Measurements from ENCODE around the gene THBS1.

The THBS1 gene

DNA sequence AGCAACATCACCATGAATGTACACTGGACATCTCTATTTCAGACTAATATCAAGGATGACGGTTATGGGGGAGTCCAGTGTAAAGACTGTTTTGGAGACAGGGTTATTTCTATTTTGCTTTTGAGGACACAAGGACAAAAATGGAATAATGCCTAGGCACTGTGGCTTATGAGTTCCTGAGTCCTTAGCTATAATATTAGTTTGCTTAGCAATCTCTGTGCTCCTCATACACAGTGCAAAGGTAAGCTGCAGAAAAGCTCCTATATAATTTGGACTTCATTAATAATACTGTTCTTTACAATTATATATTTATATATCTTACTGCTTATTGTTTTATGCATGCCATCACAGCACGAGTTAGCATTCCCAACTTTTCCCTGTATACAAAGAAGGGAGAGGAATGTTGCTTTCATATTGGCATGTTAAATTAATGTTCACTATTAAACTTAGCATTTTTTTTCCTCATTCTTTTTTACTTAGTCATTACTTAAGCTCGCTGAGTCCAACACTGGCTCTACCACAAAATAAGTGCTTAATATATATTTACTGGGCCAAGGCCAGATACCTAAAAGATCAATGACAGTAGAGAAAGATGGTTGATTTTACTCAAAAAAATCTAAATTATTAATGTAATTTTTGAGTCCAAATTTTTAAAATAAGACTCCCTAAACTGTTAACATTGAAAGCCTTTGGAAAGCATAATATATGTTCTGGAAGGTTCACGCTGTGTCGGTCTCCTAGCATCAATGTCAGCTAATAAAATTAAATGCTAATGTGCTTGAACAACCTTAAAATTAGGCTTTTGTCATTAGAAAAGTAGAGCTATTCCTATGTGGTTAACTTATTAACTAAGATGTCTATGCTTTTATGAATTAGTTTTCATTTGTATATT lies 13.8 kb downstream of the THBS1 start:
- no peaks in the 10 kb centered on the region for H3K36me3 ChIP-seq
- TF ChIP-seq, protein P1, sequence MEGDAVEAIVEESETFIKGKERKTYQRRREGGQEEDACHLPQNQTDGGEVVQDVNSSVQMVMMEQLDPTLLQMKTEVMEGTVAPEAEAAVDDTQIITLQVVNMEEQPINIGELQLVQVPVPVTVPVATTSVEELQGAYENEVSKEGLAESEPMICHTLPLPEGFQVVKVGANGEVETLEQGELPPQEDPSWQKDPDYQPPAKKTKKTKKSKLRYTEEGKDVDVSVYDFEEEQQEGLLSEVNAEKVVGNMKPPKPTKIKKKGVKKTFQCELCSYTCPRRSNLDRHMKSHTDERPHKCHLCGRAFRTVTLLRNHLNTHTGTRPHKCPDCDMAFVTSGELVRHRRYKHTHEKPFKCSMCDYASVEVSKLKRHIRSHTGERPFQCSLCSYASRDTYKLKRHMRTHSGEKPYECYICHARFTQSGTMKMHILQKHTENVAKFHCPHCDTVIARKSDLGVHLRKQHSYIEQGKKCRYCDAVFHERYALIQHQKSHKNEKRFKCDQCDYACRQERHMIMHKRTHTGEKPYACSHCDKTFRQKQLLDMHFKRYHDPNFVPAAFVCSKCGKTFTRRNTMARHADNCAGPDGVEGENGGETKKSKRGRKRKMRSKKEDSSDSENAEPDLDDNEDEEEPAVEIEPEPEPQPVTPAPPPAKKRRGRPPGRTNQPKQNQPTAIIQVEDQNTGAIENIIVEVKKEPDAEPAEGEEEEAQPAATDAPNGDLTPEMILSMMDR (IDR thresholded peaks at IDR 0.05; ENCODE audit: low read depth, low read length) = no peak
- H3K27me3 ChIP-seq (ENCODE audit: insufficient read depth, low read depth, severe bottlenecking) = peaks cover 23% of the 10 kb centered on the region
- H3K27ac ChIP-seq = no peak overlapping the region
- DNase-seq = no peak
- H3K4me3 ChIP-seq (ENCODE audit: low read depth, low read length) = no peak overlapping the region
- no peaks in the 10 kb centered on the region for H3K9me3 ChIP-seq (ENCODE audit: severe bottlenecking)

DNA sequence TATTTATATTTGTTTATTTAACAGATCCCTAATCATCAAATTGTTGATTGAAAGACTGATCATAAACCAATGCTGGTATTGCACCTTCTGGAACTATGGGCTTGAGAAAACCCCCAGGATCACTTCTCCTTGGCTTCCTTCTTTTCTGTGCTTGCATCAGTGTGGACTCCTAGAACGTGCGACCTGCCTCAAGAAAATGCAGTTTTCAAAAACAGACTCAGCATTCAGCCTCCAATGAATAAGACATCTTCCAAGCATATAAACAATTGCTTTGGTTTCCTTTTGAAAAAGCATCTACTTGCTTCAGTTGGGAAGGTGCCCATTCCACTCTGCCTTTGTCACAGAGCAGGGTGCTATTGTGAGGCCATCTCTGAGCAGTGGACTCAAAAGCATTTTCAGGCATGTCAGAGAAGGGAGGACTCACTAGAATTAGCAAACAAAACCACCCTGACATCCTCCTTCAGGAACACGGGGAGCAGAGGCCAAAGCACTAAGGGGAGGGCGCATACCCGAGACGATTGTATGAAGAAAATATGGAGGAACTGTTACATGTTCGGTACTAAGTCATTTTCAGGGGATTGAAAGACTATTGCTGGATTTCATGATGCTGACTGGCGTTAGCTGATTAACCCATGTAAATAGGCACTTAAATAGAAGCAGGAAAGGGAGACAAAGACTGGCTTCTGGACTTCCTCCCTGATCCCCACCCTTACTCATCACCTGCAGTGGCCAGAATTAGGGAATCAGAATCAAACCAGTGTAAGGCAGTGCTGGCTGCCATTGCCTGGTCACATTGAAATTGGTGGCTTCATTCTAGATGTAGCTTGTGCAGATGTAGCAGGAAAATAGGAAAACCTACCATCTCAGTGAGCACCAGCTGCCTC lies 14.7 kb downstream of the THBS1 start:
- Histone ChIP-seq H3K27me3 (ENCODE audit: insufficient read depth, low read depth, severe bottlenecking) (peaks cover 27% of the 10 kb centered on the region), H3K9me3 (ENCODE audit: severe bottlenecking) (no peaks in the 10 kb centered on the region), H3K27ac (no peak overlapping the region), H3K4me3 (ENCODE audit: low read depth, low read length) (no peak overlapping the region), H3K36me3 (no peaks in the 10 kb centered on the region)
- TF ChIP-seq, protein P1 (IDR thresholded peaks at IDR 0.05; ENCODE audit: low read depth, low read length) = no peak
- no peak for DNase-seq

DNA sequence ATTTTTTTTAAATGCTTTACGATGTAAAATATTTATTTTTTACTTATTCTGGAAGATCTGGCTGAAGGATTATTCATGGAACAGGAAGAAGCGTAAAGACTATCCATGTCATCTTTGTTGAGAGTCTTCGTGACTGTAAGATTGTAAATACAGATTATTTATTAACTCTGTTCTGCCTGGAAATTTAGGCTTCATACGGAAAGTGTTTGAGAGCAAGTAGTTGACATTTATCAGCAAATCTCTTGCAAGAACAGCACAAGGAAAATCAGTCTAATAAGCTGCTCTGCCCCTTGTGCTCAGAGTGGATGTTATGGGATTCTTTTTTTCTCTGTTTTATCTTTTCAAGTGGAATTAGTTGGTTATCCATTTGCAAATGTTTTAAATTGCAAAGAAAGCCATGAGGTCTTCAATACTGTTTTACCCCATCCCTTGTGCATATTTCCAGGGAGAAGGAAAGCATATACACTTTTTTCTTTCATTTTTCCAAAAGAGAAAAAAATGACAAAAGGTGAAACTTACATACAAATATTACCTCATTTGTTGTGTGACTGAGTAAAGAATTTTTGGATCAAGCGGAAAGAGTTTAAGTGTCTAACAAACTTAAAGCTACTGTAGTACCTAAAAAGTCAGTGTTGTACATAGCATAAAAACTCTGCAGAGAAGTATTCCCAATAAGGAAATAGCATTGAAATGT lies 15.6 kb downstream of the THBS1 start:
- H3K36me3 ChIP-seq = no peaks in the 10 kb centered on the region

DNA sequence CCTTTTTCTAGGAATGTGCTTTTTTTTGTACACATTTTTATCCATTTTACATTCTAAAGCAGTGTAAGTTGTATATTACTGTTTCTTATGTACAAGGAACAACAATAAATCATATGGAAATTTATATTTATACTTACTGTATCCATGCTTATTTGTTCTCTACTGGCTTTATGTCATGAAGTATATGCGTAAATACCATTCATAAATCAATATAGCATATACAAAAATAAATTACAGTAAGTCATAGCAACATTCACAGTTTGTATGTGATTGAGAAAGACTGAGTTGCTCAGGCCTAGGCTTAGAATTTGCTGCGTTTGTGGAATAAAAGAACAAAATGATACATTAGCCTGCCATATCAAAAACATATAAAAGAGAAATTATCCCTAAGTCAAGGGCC lies 16.5 kb downstream of the THBS1 start:
- Histone ChIP-seq H3K27ac (no peak overlapping the region), H3K36me3 (no peaks in the 10 kb centered on the region), H3K4me3 (ENCODE audit: low read depth, low read length) (no peak overlapping the region), H3K27me3 (ENCODE audit: insufficient read depth, low read depth, severe bottlenecking) (peaks cover 26% of the 10 kb centered on the region), H3K9me3 (ENCODE audit: severe bottlenecking) (no peaks in the 10 kb centered on the region)
- DNase-seq = no peak
- TF ChIP-seq, protein P1 (IDR thresholded peaks at IDR 0.05; ENCODE audit: low read depth, low read length) = no peak

More for the DNA sequence above, 15.6 kb downstream of the THBS1 start:
- no peaks in the 10 kb centered on the region for H3K9me3 ChIP-seq (ENCODE audit: severe bottlenecking)
- TF ChIP-seq, protein P1 (IDR thresholded peaks at IDR 0.05; ENCODE audit: low read depth, low read length) = no peak
- DNase-seq = no peak
- H3K4me3 ChIP-seq (ENCODE audit: low read depth, low read length) = no peak overlapping the region
- H3K27ac ChIP-seq = no peak overlapping the region
- peaks cover 28% of the 10 kb centered on the region for H3K27me3 ChIP-seq (ENCODE audit: insufficient read depth, low read depth, severe bottlenecking)

DNA sequence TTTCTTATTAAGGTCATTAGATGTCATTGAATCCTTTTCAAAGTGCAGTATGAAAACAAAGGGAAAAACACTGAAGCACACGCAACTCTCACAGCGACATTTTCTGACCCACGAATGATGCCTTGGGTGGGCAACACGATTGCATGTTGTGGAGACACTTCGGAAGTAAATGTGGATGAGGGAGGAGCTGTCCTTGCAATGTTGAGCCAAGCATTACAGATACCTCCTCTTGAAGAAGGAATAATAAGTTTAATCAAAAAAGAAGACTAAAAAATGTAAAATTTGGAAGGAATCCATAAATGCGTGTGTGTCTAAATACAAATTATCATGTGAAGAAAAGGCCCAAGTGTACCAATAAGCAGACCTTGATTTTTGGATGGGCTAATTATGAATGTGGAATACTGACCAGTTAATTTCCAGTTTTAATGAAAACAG lies 16.9 kb downstream of the THBS1 start:
- Histone ChIP-seq H3K36me3 (no peaks in the 10 kb centered on the region), H3K4me3 (ENCODE audit: low read depth, low read length) (no peak overlapping the region), H3K27me3 (ENCODE audit: insufficient read depth, low read depth, severe bottlenecking) (peaks cover 23% of the 10 kb centered on the region), H3K9me3 (ENCODE audit: severe bottlenecking) (no peaks in the 10 kb centered on the region), H3K27ac (no peak overlapping the region)
- DNase-seq = no peak
- TF ChIP-seq, protein P1 (IDR thresholded peaks at IDR 0.05; ENCODE audit: low read depth, low read length) = no peak

Measured in WERI-Rb-1 (cell line).